HG02610 (cell line): ENCODE results near the gene EPN3.

ENCODE experiments used
- ATAC-seq: cut with Tn5 transposase; IDR thresholded peaks from one replicate; pipeline ENCODE4 v1.9.1; 2021; ENCODE audit warnings: mild to moderate bottlenecking, moderate library complexity; ENCODE audit not compliant: unreplicated experiment

Gene EPN3

GRCh38 chr17:50508573-50509460 is 23.7 kb upstream of the EPN3 start:
- ATAC-seq, result no peak

- peak; percentile 93 for ATAC-seq
Observed at GRCh38 chr17:50511058-50511457, 21.5 kb upstream of the EPN3 start.

- ATAC-seq, result no peak
Observed at GRCh38 chr17:50513495-50513894, 19.0 kb upstream of the EPN3 start.

GRCh38 chr17:50514388-50514787 is 18.1 kb upstream of the EPN3 start:
- no peak for ATAC-seq

GRCh38 chr17:50514936-50515702 is 17.4 kb upstream of the EPN3 start:
- no peak for ATAC-seq

GRCh38 chr17:50517011-50517410 is 15.5 kb upstream of the EPN3 start:
- no peak for ATAC-seq

- ATAC-seq, result no peak
Observed at GRCh38 chr17:50517504-50518383, 14.8 kb upstream of the EPN3 start.

GRCh38 chr17:50518384-50519023 is 14.0 kb upstream of the EPN3 start:
- no peak for ATAC-seq

GRCh38 chr17:50519141-50519834 is 13.2 kb upstream of the EPN3 start:
- ATAC-seq, result no peak

- no peak for ATAC-seq
Observed at GRCh38 chr17:50520483-50520882, 12.1 kb upstream of the EPN3 start.

GRCh38 chr17:50521514-50521913 is 11.0 kb upstream of the EPN3 start:
- ATAC-seq, result no peak

- no peak for ATAC-seq
Observed at GRCh38 chr17:50522766-50523165, 9.8 kb upstream of the EPN3 start.

- no peak for ATAC-seq
Observed at GRCh38 chr17:50523208-50523607, 9.3 kb upstream of the EPN3 start.

- ATAC-seq, result no peak
Observed at GRCh38 chr17:50524838-50525237, 7.7 kb upstream of the EPN3 start.

GRCh38 chr17:50527155-50527762 is 5.3 kb upstream of the EPN3 start:
- no peak for ATAC-seq

- no peak for ATAC-seq
Observed at GRCh38 chr17:50527949-50528474, 4.5 kb upstream of the EPN3 start.

- ATAC-seq, result no peak
Observed at GRCh38 chr17:50529849-50530248, 2.7 kb upstream of the EPN3 start.

GRCh38 chr17:50531428-50532025 is 1.0 kb upstream of the EPN3 start:
- no peak for ATAC-seq

GRCh38 chr17:50533185-50533584 is 650 bp downstream of the EPN3 start:
- no peak for ATAC-seq
